HepG2 (cell line): Measurements from ENCODE around the gene DSPP.

Experiments
- E2F1 ChIP-seq: sonication (generic); formaldehyde crosslinking; IDR thresholded peaks from 2 replicates; pipeline ENCODE4 v1.5.0; 2020; ENCODE audit warnings: missing genetic modification reagents
- ELK4 ChIP-seq: sonication (generic); formaldehyde crosslinking; IDR thresholded peaks from 2 replicates; pipeline ENCODE4 v1.9.0; 2021; ENCODE audit warnings: missing genetic modification reagents, borderline replicate concordance
- SIN3A ChIP-seq: IDR thresholded peaks from 2 replicates; pipeline ENCODE4 v1.6.1; 2011; ENCODE audit warnings: low read depth, mild to moderate bottlenecking, control low read depth, low read length, borderline replicate concordance
- ZNF580 ChIP-seq: IDR thresholded peaks from 2 replicates; pipeline ENCODE4 v1.6.1; 2016; ENCODE audit warnings: low read depth, borderline replicate concordance
- ZNF619 ChIP-seq: sonication (generic); formaldehyde crosslinking; IDR thresholded peaks from 2 replicates; pipeline ENCODE4 v1.4.0; 2020; ENCODE audit warnings: mild to moderate bottlenecking, missing genetic modification reagents
- TF ChIP-seq, protein P1 (sequence below): sonication (generic); formaldehyde crosslinking; conservative IDR thresholded peaks from 2 replicates; pipeline ENCODE4 v1.8.1; 2023; ENCODE audit warnings: missing genetic modification reagents
- TF ChIP-seq, protein P2 (sequence below): sonication (generic); formaldehyde crosslinking; IDR thresholded peaks from 2 replicates; pipeline ENCODE4 v1.5.0; 2020; ENCODE audit warnings: mild to moderate bottlenecking, missing genetic modification reagents, moderate library complexity
- TF ChIP-seq, protein P3 (sequence below), 2 experiments: IDR thresholded peaks; 2 replicates each; pipeline ENCODE4 v1.6.1; 2011 to 2012; ENCODE audit warnings: low read length in 2 of 2, borderline replicate concordance in 1 of 2, low read depth in 1 of 2, mild to moderate bottlenecking in 1 of 2, moderate library complexity in 1 of 2

DNA sequence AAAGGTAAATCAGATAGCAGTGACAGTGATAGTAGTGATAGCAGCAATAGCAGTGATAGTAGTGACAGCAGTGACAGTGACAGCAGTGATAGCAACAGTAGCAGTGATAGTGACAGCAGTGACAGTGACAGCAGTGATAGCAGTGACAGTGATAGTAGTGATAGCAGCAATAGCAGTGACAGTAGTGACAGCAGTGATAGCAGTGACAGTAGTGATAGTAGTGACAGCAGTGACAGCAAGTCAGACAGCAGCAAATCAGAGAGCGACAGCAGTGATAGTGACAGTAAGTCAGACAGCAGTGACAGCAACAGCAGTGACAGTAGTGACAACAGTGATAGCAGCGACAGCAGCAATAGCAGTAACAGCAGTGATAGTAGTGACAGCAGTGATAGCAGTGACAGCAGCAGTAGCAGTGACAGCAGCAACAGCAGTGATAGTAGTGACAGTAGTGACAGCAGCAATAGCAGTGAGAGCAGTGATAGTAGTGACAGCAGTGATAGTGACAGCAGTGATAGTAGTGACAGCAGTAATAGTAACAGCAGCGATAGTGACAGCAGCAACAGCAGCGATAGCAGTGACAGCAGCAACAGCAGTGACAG lies 6.1 kb downstream of the DSPP start:
- TF ChIP-seq ZNF619 (CRISPR knock-in tag), result no peak
- no peak for TF ChIP-seq E2F1 (CRISPR knock-in tag)
- TF ChIP-seq SIN3A, result no peak
- no peak for TF ChIP-seq ZNF580 (CRISPR knock-in tag)
- TF ChIP-seq, protein P1, sequence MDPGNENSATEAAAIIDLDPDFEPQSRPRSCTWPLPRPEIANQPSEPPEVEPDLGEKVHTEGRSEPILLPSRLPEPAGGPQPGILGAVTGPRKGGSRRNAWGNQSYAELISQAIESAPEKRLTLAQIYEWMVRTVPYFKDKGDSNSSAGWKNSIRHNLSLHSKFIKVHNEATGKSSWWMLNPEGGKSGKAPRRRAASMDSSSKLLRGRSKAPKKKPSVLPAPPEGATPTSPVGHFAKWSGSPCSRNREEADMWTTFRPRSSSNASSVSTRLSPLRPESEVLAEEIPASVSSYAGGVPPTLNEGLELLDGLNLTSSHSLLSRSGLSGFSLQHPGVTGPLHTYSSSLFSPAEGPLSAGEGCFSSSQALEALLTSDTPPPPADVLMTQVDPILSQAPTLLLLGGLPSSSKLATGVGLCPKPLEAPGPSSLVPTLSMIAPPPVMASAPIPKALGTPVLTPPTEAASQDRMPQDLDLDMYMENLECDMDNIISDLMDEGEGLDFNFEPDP (CRISPR knock-in tag), result no peak
- no peak for TF ChIP-seq ELK4 (CRISPR knock-in tag)
- TF ChIP-seq, protein P2, sequence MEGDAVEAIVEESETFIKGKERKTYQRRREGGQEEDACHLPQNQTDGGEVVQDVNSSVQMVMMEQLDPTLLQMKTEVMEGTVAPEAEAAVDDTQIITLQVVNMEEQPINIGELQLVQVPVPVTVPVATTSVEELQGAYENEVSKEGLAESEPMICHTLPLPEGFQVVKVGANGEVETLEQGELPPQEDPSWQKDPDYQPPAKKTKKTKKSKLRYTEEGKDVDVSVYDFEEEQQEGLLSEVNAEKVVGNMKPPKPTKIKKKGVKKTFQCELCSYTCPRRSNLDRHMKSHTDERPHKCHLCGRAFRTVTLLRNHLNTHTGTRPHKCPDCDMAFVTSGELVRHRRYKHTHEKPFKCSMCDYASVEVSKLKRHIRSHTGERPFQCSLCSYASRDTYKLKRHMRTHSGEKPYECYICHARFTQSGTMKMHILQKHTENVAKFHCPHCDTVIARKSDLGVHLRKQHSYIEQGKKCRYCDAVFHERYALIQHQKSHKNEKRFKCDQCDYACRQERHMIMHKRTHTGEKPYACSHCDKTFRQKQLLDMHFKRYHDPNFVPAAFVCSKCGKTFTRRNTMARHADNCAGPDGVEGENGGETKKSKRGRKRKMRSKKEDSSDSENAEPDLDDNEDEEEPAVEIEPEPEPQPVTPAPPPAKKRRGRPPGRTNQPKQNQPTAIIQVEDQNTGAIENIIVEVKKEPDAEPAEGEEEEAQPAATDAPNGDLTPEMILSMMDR (CRISPR knock-in tag), result no peak
- TF ChIP-seq, protein P3, sequence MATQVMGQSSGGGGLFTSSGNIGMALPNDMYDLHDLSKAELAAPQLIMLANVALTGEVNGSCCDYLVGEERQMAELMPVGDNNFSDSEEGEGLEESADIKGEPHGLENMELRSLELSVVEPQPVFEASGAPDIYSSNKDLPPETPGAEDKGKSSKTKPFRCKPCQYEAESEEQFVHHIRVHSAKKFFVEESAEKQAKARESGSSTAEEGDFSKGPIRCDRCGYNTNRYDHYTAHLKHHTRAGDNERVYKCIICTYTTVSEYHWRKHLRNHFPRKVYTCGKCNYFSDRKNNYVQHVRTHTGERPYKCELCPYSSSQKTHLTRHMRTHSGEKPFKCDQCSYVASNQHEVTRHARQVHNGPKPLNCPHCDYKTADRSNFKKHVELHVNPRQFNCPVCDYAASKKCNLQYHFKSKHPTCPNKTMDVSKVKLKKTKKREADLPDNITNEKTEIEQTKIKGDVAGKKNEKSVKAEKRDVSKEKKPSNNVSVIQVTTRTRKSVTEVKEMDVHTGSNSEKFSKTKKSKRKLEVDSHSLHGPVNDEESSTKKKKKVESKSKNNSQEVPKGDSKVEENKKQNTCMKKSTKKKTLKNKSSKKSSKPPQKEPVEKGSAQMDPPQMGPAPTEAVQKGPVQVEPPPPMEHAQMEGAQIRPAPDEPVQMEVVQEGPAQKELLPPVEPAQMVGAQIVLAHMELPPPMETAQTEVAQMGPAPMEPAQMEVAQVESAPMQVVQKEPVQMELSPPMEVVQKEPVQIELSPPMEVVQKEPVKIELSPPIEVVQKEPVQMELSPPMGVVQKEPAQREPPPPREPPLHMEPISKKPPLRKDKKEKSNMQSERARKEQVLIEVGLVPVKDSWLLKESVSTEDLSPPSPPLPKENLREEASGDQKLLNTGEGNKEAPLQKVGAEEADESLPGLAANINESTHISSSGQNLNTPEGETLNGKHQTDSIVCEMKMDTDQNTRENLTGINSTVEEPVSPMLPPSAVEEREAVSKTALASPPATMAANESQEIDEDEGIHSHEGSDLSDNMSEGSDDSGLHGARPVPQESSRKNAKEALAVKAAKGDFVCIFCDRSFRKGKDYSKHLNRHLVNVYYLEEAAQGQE (IDR thresholded peaks at IDR 0.05; ENCODE audit: borderline replicate concordance in 1 of 2, low read depth in 1 of 2, low read length in 2 of 2), result no peak
